NCI-H1930 (cell line): ENCODE measurements around the gene ARFGEF2.
"Not testable (repeated sequence)": the region's sequence is repeated elsewhere in the genome, so short reads cannot be mapped to it uniquely, and the experiment has no call there.

Source experiments
- DNase-seq, 2 experiments: peaks; one replicate each; lab custom pipeline; 2025; lab: John Stamatoyannopoulos, UW

The ARFGEF2 gene

GRCh38 chr20:49078310-49078709 is 156.8 kb downstream of the ARFGEF2 start:
- DNase-seq = no peak

- DNase-seq = not testable (repeated sequence)
Measured at GRCh38 chr20:49082295-49082694, 160.8 kb downstream of the ARFGEF2 start.
